Nephron progenitor cell (in vitro differentiated cells): Measurements from ENCODE around the gene WDR38.
A peak's percentile ranks its signal among the peaks of the same experiment; 100 is the strongest.

ENCODE experiments used
- DNase-seq: peaks from one replicate; pipeline ENCODE4 v3.0.0; 2021
- H3K27ac Mint-ChIP-seq: 2 replicates; pipeline ENCODE4 v1.8.0; 2021; ENCODE audit warnings: mild to moderate bottlenecking, moderate library complexity, mixed read lengths
- H3K27me3 Mint-ChIP-seq: 2 replicates; pipeline ENCODE4 v1.8.0; 2021; ENCODE audit warnings: mild to moderate bottlenecking, low read depth, mixed read lengths; ENCODE audit not compliant: poor library complexity
- H3K36me3 Mint-ChIP-seq: 2 replicates; pipeline ENCODE4 v1.8.0; 2021; ENCODE audit warnings: low read depth, mixed read lengths
- H3K4me1 Mint-ChIP-seq: 2 replicates; pipeline ENCODE4 v1.8.0; 2021; ENCODE audit warnings: mixed read lengths
- H3K4me3 Mint-ChIP-seq: 2 replicates; pipeline ENCODE4 v1.8.0; 2021; ENCODE audit warnings: mild to moderate bottlenecking, moderate library complexity, mixed read lengths
- H3K9me3 Mint-ChIP-seq: 2 replicates; pipeline ENCODE4 v1.8.0; 2021; ENCODE audit warnings: mild to moderate bottlenecking, moderate library complexity, mixed read lengths
- TF ChIP-seq, protein P1 (sequence below): fragments of 200-600 bp; sonication (generic); IDR thresholded peaks from 2 replicates; pipeline ENCODE4 v1.5.0; 2021; ENCODE audit warnings: antibody characterized with exemption

WDR38 gene

GRCh38 chr9:124846969-124847368 lies 6.3 kb upstream of the WDR38 start:
- Mint-ChIP-seq H3K36me3 (no peaks in the 10 kb centered on the region), H3K27ac (no peak overlapping the region), H3K4me1 (peaks cover 26% of the 10 kb centered on the region), H3K27me3 (peaks cover 12% of the 10 kb centered on the region), H3K4me3 (no peak overlapping the region), H3K9me3 (no peaks in the 10 kb centered on the region)
- DNase-seq = no peak
- TF ChIP-seq, protein P1, sequence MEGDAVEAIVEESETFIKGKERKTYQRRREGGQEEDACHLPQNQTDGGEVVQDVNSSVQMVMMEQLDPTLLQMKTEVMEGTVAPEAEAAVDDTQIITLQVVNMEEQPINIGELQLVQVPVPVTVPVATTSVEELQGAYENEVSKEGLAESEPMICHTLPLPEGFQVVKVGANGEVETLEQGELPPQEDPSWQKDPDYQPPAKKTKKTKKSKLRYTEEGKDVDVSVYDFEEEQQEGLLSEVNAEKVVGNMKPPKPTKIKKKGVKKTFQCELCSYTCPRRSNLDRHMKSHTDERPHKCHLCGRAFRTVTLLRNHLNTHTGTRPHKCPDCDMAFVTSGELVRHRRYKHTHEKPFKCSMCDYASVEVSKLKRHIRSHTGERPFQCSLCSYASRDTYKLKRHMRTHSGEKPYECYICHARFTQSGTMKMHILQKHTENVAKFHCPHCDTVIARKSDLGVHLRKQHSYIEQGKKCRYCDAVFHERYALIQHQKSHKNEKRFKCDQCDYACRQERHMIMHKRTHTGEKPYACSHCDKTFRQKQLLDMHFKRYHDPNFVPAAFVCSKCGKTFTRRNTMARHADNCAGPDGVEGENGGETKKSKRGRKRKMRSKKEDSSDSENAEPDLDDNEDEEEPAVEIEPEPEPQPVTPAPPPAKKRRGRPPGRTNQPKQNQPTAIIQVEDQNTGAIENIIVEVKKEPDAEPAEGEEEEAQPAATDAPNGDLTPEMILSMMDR = no peak

GRCh38 chr9:124849801-124850200 lies 3.5 kb upstream of the WDR38 start:
- Mint-ChIP-seq H3K9me3 (no peaks in the 10 kb centered on the region), H3K4me3 (no peak overlapping the region), H3K27ac (peak overlapping the region; percentile 42), H3K27me3 (peaks cover 7% of the 10 kb centered on the region), H3K4me1 (peaks cover 20% of the 10 kb centered on the region), H3K36me3 (no peaks in the 10 kb centered on the region)
- TF ChIP-seq, protein P1 = no peak
- no peak for DNase-seq

- Mint-ChIP-seq H3K36me3 (no peaks in the 10 kb centered on the region), H3K27ac (no peak overlapping the region), H3K4me1 (peaks cover 16% of the 10 kb centered on the region), H3K9me3 (no peaks in the 10 kb centered on the region), H3K27me3 (peaks cover 7% of the 10 kb centered on the region), H3K4me3 (peak overlapping the region; percentile 71)
- DNase-seq = no peak
- TF ChIP-seq, protein P1 = no peak
Measured at GRCh38 chr9:124852121-124852828, 985 bp upstream of the WDR38 start.

DNA sequence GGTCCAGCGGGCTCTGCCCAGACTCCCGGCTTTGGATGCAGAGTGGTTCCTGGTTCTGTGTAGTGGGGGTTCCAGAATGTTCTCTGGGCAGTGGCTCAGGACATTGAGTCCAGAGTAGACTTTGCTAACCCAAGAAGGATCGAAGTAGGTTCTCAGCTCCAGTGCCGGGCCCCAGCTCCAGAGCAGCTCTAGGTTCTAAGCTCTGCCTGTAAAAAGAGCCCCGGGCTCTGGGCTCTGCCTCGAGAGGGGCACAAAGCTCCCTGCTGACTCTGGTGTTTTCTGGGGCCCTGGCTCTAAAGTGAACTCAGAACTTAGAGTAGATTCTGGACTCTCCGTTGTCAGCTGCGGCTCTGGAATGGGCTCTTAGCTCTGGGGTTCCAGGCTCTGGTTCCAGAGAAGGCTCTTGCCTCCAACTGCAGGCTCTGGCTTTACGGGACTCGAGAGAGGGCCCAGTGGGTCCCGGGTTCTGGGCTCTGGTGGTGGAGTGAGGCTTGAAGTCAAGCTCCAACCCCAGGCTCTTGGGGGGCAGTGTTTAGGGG lies 414 bp downstream of the WDR38 start:
- H3K27me3 Mint-ChIP-seq = peaks cover 2% of the 10 kb centered on the region
- H3K27ac Mint-ChIP-seq = no peak overlapping the region
- peak overlapping the region; percentile 47 for H3K4me3 Mint-ChIP-seq
- H3K9me3 Mint-ChIP-seq = no peaks in the 10 kb centered on the region
- H3K36me3 Mint-ChIP-seq = peaks cover 11% of the 10 kb centered on the region
- TF ChIP-seq, protein P1 = no peak
- peaks cover 16% of the 10 kb centered on the region for H3K4me1 Mint-ChIP-seq
- no peak for DNase-seq

DNA sequence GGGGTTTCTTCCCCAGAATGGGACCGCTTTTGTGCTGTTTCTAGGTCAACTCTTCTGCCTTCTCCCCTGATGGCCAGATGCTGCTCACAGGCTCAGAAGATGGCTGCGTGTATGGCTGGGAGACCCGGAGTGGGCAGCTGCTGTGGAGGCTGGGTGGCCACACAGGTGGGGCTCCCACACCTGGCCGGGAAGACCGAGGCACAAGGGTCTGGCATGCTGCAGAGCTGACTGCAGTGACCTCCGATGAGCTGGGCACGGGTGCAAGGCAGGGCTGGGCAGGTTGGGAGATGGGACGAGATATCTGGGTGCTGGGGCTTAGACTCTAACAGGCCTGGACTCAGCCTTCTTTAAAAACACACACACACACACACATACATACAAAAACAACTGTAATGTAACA lies 901 bp downstream of the WDR38 start:
- Mint-ChIP-seq H3K4me1 (peaks cover 19% of the 10 kb centered on the region), H3K27ac (no peak overlapping the region), H3K36me3 (peaks cover 16% of the 10 kb centered on the region), H3K4me3 (no peak overlapping the region), H3K9me3 (no peaks in the 10 kb centered on the region), H3K27me3 (peaks cover 2% of the 10 kb centered on the region)
- TF ChIP-seq, protein P1 = no peak
- no peak for DNase-seq

GRCh38 chr9:124854822-124855221 lies 1.6 kb downstream of the WDR38 start:
- H3K4me1 Mint-ChIP-seq = peaks cover 26% of the 10 kb centered on the region
- TF ChIP-seq, protein P1 = no peak
- no peaks in the 10 kb centered on the region for H3K9me3 Mint-ChIP-seq
- H3K36me3 Mint-ChIP-seq = peaks cover 23% of the 10 kb centered on the region
- no peak for DNase-seq
- peaks cover 2% of the 10 kb centered on the region for H3K27me3 Mint-ChIP-seq
- peak overlapping the region; percentile 38 for H3K27ac Mint-ChIP-seq
- no peak overlapping the region for H3K4me3 Mint-ChIP-seq
